Measurements from ENCODE around the gene ITM2B.

GRCh38 chr13:48220981-48221685 lies 11.9 kb upstream of the ITM2B start:
- TF ChIP-seq, protein P1, sequence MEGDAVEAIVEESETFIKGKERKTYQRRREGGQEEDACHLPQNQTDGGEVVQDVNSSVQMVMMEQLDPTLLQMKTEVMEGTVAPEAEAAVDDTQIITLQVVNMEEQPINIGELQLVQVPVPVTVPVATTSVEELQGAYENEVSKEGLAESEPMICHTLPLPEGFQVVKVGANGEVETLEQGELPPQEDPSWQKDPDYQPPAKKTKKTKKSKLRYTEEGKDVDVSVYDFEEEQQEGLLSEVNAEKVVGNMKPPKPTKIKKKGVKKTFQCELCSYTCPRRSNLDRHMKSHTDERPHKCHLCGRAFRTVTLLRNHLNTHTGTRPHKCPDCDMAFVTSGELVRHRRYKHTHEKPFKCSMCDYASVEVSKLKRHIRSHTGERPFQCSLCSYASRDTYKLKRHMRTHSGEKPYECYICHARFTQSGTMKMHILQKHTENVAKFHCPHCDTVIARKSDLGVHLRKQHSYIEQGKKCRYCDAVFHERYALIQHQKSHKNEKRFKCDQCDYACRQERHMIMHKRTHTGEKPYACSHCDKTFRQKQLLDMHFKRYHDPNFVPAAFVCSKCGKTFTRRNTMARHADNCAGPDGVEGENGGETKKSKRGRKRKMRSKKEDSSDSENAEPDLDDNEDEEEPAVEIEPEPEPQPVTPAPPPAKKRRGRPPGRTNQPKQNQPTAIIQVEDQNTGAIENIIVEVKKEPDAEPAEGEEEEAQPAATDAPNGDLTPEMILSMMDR (IDR thresholded peaks at IDR 0.05): no peak
- no peak for TF ChIP-seq EP300 (IDR thresholded peaks at IDR 0.05; ENCODE audit: low read depth)
- TF ChIP-seq POLR2A (IDR thresholded peaks at IDR 0.05): no peak

Data from transverse colon (tissue), 3 donors.